HG03064 (cell line): ENCODE data around the gene IFT88.
A peak's percentile ranks its signal among the peaks of the same experiment; 100 is the strongest.

Experiments used
- ATAC-seq: cut with Tn5 transposase; IDR thresholded peaks from one replicate; pipeline ENCODE4 v1.9.1; 2021; ENCODE audit warnings: low read depth; ENCODE audit not compliant: unreplicated experiment

Gene IFT88

GRCh38 chr13:20565115-20565736, 1.7 kb upstream of the IFT88 start:
- no peak for ATAC-seq

- ATAC-seq: peak; percentile 8
Measured at GRCh38 chr13:20566468-20566897, 474 bp upstream of the IFT88 start.

DNA sequence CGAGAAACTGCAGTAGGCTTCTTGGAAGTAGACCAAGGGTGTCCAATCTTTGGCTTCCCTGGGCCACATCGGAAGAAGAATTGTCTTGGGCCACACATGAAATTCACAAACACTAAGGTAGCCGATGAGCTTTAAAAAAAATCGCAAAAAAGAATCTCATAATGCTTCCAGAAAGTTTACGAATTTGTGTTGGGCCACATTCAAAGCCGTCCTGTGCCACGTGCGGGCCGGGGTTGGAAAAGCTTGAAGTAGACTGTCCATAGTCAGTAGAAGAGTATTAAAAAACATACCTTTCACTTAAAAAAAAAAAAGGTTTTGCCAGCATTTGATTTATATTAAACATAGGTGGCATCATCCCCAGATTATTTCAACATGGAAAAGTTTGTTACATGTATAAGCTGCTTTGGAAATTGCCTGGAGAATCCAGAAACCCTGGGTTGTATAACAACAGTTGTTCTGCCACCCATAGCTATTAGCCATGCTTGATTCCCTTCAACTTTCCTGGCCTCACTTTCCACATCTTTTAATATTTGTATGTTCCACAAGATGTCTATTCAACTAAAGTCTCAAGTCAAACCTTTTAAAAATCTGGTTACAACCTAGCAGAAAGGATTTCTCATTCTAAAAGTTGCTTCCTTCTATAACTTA, 1.0 kb downstream of the IFT88 start:
- no peak for ATAC-seq

GRCh38 chr13:20570517-20570916, 3.6 kb downstream of the IFT88 start:
- no peak for ATAC-seq

GRCh38 chr13:20571676-20572075, 4.7 kb downstream of the IFT88 start:
- no peak for ATAC-seq

GRCh38 chr13:20573186-20573585, 6.2 kb downstream of the IFT88 start:
- ATAC-seq: no peak

DNA sequence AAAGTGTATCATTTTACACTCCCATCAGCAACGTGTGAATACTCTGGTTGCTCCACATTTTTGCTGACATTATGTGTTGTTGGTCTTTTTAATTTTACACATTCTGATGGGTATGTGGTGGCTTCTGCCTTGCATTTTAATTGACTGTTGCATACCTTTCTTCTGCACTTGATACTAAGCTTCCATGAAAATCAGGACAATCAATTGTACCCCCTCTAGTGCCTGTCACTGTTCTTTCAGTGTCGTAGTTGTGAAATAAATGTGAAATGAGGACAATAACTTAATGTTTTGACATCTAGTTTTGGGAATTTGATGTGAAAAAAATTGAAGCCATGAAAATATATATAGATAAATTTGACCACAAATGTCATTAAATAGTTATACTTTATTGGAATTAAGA, 6.7 kb downstream of the IFT88 start:
- ATAC-seq: no peak

- no peak for ATAC-seq
Measured at GRCh38 chr13:20579191-20579590, 12.2 kb downstream of the IFT88 start.

DNA sequence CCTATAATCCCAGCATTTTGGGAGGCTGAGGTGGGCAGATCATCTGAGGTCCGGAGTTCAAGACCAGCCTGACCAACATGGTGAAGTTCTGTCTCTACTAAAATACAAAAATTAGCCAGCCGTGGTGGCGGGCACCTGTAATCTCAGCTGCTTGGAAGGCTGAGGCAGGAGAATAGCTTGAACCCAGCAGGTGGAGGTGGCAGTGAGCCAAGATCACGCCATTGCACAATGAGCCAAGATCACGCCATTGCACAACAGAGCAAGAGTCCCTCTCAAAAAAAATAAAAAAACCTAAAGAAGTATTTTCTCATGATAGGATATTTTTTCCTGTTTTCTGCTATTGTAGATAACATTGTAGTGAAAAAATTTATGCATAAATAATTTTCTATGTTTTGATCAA, 13.3 kb downstream of the IFT88 start:
- no peak for ATAC-seq

DNA sequence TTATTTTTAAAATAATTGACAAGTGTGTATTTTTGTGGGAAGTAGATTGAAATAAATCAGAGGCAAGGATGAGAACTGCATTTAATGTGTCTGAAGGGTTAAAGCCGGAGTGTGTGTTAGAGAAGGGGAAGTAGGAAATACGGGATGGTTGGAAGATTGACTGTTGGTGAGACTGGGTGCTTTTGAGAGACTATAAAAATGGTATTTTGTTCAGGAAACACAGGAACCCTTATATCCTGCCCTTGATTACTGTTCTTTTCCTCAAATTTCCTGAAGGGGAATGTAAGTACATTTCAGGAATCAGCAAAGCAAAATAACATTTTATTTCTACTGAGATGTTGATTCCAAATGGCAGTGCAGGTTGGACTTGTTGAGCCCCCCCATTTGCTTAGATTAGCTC, 15.1 kb downstream of the IFT88 start:
- ATAC-seq: no peak

DNA sequence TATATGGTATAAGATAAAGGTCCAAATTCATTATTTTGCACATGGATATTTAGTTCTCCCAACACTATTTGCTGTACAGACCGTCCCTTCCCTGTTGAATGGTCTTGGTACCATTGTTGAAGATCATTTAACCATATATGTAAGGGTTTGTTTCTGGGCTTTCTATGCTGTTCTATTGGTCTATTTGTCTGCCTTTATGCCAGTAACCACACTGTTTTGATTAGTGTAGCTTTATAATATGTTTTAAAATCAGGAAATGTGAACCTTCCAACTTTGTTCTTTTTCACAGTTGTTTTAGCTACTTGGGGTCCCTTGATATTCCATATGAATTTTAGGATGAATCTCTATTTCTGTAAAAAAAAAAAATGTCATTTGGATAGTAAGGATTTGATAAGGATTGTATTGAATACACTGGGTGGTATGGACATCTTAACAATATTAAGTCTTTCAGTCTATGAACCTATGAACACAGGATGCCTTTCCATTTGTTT, 16.9 kb downstream of the IFT88 start:
- ATAC-seq: no peak

DNA sequence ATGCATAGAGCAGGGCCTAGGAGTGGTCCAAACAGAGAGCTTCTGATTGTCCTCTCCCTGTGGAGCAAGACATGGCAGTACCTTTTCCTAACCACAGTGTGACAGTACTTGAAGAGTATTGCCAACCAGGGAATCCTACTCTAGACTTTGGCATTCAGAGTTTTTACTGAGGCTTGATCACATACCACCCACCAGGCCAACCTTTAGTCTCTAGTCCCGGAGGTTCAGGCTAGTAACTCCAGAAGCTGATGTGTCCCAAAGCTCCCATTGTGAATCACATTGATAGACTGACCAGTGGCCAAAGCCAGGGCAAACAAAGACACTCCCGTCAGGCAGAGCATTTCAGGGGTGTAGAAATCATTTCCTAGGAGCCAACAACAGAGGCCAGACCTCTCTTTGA, 18.4 kb downstream of the IFT88 start:
- no peak for ATAC-seq

DNA sequence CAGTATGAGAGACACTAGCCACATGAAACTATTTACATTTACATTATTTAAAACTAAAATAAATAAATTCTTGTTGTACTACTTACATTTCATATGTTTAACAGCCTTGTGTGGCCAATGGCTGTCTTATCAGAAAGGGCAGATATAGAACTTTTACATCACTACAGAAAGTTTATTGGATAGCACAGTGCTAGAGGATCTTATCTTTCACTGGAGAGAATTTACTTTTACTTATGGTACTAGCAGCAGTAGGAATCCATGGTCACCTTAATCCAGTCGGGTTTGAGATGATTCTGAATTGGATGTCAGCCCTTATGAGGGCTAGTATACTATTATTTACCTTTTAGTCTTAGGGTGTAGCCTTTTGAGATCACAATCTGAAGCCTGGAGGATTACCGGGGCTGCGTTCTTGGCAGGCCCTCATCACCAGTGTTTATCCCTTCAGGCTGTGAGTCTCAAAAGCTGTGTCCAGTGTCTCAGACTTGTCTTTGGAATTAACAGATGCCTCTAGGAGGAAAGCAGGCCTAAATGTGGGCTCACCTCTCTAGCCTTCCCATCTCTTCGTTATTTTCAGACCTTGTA, 21.7 kb downstream of the IFT88 start:
- no peak for ATAC-seq

DNA sequence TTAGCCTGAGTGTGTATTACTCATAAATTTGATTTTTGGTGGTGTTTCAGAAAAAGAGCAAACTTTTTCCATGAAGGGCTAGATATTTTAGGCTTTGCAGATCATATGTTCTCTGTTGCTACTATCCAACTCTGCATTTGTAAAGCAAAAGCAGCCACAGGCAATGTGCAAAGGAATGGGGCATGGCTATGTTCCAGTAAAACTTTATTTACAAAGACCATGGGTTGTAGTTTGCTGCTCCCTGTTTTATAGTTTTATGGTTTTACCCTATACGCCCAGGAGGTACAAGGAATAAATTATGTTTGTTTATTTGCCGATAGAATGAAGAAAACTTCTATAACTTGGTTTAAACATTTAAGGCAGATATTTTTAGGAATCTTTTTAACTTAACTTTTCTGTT, 23.6 kb downstream of the IFT88 start:
- no peak for ATAC-seq

GRCh38 chr13:20592606-20593005, 25.6 kb downstream of the IFT88 start:
- ATAC-seq: no peak

DNA sequence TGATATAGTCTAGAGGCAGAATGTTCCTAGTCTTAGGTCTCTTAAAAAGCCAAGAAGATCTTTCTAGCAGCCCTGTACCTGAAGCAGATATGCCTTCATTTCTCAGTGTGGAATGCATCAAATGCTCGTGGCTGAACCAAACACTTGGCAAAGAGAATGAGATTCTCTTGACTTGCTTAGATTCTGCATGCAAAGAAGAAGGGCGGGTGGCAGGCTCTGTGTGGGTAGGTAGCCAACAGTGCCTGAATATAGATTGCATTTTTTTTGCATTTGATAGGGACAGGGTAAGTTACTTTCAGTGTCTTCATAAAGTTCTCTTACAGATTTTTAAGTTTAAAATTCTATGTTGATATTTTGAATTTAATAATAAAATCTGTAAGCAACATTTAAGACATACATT, 27.3 kb downstream of the IFT88 start:
- ATAC-seq: no peak

- no peak for ATAC-seq
Measured at GRCh38 chr13:20607015-20607414, 40.1 kb downstream of the IFT88 start.

GRCh38 chr13:20608438-20609020, 41.6 kb downstream of the IFT88 start:
- no peak for ATAC-seq

- ATAC-seq: no peak
Measured at GRCh38 chr13:20609145-20609544, 42.2 kb downstream of the IFT88 start.

DNA sequence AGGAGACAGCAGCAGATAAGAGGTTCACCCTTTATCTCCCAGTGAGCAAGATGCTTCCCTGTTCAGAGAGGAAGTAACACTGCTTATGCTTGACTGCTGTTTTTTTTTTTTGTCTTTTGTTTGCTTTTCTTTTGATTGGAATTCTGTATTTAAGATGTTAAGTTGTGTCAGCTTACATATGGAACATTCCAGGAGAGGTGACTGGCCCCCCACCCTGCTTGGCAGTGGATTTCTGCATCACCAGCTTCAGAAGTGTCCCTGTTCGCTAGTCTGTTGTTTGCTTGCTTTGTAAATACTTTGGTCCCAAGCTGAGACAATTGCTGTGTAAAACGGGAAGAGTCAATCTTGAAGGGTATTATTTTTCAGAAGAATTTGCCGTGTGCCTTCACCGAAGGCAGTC, 43.0 kb downstream of the IFT88 start:
- ATAC-seq: no peak

GRCh38 chr13:20616059-20616797, 49.3 kb downstream of the IFT88 start:
- ATAC-seq: no peak
